Activated CD4-positive, alpha-beta T cell treated with anti-CD3 and anti-CD28 coated beads, Interleukin-2, amount 50 U/mL, for 1 hour (primary cell): ENCODE data around the gene SMTNL2.
"Not testable (repeated sequence)": the region's sequence is repeated elsewhere in the genome, so short reads cannot be mapped to it uniquely, and the experiment has no call there.

Experiments used
- DNase-seq: peaks from one replicate; pipeline ENCODE4 v3.0.0-alpha.2; 2020

SMTNL2 gene

DNA sequence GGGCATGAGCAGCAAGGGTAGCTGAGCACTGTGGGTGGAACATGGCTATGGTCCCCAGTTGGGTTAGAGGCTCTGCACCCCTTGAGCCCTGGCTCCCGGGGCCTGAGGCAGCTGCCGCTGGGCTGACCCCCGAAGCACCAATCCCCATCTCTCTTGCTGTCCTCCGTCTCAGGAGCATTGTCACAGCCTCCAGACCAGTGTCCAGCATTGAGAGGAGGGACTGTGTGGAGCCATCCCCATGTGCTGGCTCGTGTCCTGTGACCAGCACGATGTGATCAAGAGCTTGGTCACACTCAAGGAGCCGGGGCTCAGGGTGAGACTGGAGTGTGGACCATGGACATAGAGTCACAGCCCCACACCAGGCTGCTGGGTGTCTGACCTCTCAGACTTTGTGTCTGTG, 2.9 kb downstream of the SMTNL2 start:
- no peak for DNase-seq

DNA sequence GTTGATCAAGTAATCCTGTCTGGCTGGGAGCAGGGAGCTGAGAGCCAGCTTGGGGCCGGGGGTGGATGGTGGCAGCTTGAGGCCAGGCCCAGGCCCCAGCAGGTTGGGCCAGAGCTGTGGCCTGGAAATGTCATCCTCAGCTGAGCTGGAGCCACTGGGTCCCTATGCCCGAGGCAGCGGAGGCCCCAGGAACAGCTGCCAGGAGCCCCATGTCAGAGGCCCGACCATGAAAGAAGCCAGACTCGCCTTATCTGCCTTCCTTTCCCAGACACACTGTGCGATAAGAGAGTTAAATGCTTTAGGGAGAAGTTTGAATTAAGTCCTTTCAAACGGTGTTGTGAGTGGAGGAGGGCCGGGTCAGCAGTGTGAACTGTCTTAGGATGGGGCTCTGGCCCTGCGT, 3.5 kb downstream of the SMTNL2 start:
- no peak for DNase-seq

DNA sequence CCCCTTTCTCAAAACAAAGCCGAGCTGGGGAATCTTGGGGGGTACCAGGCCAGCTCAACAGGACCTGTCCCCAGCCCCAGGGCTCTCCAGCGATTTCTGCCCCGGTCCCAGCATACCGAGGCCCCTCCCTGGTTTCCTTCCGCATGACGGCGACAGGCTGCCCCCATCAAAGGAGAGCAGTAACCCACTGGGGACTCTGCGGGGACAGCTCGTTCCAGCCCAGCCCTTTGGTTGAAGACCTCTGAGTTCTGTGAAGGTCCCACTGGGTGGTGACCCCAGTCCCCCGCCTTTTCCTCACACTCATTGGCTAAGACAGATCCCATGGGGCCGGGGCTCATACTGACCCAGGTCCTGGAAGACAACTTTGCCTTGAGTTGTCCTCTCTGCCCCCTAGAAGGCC, 4.1 kb downstream of the SMTNL2 start:
- no peak for DNase-seq

DNA sequence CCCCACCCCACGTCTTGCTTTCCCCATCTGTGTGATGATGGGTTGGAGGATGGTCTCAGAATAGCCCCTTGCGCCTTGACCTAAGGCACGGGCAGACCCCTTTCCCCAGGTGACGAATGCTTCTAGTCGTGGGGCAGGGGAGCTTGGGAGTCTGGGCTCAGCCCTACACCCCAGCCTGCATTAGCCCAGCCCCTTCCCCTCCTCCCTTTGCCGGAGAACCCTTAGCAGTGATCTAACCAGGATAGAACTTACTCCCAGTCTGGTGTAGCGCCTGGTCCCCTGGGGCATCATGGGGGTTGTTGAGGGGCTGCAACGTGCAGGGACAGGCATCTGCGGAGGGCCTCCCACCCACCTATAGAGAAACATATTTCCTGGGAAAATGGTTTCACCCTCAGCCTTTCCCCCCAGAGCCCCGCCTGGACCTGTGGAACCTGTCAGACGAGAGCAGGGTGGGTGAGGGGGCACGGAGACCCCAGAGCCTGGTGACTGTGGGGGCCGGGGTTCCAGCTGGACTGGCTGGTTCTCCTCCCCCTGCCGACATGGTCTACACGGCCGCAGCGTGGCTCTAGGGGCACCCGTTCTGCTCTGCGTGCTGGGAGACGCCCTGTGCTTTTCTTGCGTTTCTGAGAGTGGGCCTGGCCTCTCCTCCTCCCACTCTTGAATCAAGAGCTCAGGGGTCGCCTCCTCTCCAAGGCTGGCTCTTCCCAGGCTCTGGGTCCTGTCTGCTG, 4.7 kb downstream of the SMTNL2 start:
- DNase-seq, result no peak

DNA sequence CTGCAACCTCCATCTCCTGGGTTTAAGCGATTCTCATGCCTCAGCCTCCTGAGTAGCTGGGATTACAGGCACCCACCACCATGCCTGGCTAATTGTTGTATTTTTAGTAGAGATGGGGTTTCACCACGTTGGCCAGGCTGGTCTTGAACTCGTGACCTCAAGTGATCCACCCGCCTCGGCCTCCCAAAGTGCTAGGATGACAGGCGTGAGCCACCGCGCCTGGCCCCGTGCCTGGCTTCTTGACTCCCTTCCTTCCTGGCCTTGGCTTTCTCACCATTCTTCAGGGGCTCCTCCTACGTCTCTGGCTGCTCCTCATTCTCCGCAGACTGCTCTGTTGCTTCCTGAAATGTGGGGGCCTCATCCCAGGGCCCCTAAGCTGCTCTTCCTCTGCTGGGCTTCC, 5.7 kb downstream of the SMTNL2 start:
- DNase-seq, result not testable (repeated sequence)

DNA sequence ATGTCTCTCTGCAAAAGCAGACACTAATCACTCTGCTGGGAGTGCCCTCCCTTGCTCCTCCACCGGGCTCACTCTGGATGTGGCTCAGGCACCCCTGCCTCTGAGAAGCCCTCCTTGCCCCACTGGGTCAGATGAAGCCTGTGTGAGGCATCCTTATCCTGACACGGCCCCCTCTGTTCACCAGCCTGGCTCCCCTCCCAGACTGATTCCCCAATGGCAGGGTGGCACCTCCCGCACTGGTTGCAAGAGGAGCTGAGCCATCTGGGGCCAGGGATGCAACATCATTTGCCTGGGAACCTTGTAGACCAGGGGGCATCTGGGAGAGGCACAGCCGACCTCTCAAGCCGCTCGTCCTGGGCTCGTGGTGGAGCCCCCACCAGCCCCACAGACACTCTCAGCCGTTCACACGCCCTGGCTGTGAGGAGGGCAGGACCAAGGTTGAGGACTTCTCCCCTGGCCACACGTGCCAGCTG, 6.7 kb downstream of the SMTNL2 start:
- no peak for DNase-seq

DNA sequence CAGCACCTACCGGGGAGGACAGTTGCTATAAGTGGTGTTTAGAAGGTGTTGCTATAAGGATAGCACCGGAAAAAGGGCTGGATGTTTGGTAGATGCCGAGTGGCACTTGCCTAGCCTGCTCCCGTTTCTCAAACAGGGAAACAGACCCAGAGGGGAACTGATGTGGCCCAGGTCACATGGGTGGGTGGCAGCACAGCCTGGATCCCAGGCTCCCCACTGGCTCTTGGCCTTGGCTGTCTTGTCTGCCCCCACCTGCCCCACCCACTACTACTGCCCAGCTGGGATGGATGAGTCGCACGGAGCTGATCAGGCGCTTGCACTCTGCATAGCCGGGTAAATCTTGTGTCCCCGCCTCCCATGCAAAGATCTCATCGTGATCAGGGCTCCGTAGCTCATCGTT, 7.2 kb downstream of the SMTNL2 start:
- no peak for DNase-seq

DNA sequence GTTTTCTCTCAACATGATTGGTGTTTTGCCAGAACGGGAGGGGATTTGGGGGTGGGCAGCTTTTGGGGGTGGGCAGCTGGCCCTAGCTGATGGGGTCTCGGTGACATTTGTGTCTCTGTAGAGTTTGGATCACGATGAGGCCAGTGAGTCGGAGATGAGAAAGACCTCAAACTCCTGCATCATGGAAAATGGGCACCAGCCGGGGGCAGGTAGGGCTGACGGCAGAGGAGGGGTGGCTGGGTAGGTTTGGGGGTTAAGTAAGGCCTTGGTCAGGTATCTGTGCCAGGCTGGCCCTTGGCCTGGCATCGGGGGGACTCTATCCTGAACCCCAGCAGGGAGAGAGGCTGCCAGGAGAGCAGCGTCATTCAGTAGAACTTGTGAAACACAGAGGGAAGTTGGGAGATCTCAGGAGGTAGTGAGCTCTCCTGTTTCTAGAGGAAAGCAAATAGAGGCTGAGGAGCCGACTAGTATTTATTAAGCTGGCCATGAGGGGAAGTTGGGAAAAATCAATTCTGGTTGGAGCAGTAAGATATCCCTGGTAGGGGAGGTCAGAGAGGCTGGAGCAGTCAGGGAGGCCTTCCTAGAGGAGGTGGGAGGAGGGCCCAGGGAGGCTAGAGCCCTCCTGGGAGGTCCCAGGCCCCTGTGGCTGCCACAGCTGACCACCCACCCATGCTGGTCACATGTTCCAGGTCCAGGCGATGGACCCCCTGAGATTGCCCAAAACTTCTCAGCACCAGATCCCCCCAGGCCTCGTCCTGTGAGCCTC, 8.1 kb downstream of the SMTNL2 start:
- no peak for DNase-seq

DNA sequence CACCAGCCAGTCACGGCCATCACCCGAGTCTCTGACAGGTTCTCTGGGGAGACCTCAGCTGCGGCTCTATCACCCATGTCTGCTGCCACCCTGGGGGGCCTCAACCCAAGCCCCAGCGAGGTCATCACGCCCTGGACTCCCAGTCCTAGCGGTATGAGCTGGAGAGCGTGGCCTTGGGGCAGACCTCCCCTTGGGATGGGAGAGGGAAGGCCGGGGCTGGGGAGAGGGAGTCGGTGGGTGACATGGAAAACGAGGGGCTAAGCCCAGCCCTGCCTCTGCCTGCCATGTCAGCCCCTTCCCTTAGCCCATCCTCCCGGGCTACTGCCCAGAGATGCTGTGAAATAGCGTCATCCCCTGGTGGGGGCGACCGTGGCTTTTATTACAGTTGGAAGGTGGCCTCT, 8.7 kb downstream of the SMTNL2 start:
- no peak for DNase-seq

DNA sequence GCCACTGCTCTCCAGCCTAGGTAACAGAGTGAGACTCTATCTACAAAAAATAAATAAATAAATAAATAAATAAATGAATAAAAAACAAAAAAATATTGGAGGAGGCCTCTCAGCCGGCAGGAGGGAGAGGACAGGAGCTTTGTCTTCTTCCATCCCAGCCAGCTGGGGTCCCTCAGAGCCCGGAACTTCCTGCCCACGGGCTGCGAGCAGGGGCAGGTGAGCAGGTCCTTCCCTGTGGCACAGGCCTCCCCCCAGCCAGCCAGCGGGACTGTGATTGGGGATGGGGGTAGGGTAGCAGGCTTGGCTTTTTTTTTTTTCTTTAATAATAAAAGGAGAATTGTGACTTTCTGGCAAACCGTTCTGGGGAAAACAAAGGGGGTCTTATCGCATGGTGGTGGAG, 10.1 kb downstream of the SMTNL2 start:
- no peak for DNase-seq

DNA sequence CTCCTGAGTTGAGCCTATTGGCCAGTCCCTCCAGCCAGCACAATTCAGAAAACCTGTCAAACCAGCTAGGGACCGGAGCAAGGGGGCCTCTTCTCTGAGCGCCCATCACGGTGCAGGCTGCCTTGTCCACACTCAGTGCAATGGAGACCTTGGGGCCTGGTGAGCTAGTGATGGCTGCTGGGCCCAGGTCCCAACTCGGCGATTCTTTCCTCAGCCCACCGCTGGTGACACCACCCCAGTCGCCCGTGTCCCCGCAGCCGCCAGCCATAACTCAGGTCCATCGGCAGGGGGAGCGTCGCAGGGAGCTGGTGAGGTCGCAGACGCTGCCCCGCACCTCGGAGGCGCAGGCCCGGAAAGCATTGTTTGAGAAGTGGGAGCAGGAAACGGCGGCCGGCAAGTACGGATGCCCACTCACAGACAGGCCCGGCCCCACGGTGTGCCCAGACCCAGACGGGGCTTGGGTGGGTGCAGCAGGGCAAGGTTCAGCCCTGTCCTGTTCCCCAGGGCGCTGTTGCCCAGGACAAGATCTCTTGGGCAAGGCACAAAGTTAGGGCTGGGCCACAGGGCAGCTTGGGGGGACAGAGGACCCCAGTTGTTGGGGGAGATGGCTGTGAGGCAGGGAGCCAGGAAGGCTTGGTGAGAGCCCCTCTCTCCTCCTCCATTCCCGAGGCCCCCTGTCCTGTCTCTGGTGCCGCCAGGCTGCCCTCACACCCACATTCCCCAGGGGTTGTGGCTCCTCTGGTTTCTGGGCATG, 10.8 kb downstream of the SMTNL2 start:
- peak; percentile 26 for DNase-seq

DNA sequence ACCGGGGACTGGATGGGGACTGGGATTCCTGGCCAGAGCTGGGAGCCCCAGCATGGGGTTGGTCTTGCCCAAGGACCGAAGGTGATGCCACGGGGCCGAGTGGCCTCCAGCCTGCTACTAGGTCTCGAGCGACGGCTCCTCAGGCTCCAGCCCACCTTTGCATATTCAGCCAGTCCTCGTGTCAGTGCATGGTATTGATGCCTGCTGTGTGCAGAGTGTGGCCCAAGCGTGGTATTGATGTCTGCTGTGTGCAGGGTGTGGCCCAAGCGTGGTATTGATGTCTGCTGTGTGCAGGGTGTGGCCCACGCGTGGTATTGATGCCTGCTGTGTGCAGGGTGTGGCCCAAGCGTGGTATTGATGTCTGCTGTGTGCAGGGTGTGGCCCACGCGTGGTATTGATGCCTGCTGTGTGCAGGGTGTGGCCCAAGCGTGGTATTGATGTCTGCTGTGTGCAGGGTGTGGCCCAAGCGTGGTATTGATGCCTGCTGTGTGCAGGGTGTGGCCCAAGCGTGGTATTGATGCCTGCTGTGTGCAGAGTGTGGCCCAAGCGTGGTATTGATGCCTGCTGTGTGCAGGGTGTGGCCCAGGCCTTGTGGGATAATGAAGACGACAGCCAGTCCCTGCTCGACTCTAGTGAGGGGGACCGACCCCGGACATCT, 11.5 kb downstream of the SMTNL2 start:
- not testable (repeated sequence) for DNase-seq

DNA sequence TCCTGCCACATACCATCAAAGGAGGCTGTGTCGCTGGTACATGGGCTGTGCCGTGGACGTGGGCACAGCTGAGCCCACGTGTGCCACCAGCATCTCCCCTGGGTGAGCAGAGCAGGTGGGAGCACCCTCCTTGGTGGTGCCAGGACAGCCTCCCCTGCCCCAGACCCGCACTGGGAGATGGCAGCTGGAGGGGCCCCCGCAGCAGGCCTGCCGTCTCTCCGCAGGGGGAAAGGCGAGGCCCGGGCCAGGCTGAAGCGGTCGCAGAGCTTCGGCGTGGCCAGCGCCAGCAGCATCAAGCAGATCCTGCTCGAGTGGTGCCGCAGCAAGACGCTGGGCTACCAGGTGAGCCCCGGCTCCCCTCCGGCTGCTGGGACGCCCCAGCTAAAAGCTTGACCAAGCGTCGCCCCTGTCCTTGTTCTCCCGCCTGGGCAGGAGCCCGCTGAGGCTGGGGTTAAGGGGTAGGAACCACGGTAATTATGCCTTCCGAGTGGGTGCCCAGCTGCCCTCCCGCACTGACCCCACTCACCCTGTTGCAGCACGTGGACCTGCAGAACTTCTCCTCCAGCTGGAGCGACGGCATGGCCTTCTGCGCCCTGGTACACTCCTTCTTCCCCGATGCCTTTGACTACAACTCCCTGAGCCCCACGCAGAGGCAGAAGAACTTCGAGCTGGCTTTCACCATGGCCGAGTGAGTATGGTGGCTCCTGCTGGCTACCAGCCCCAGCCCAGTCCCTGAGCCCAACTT, 12.5 kb downstream of the SMTNL2 start:
- DNase-seq, result no peak

DNA sequence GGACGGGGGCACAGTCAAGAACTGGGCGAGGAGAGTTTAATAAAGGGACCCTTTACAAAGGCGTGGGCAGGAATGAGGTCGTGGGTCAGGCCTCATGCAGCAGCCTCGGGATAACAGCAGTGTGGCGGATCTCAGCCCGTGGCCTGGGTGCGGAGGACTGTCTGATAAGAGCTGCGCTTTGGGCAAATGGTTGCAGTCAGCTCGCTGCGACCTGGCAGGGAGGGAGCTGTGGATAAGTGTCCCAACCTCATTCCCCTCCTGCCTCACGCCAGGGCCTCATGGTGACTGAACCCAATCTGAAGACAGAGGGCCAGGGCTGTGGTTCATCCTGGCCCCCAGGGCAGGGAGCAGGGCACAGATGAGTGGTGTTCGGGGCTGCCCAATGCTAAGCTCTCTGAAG, 13.6 kb downstream of the SMTNL2 start:
- DNase-seq, result no peak

DNA sequence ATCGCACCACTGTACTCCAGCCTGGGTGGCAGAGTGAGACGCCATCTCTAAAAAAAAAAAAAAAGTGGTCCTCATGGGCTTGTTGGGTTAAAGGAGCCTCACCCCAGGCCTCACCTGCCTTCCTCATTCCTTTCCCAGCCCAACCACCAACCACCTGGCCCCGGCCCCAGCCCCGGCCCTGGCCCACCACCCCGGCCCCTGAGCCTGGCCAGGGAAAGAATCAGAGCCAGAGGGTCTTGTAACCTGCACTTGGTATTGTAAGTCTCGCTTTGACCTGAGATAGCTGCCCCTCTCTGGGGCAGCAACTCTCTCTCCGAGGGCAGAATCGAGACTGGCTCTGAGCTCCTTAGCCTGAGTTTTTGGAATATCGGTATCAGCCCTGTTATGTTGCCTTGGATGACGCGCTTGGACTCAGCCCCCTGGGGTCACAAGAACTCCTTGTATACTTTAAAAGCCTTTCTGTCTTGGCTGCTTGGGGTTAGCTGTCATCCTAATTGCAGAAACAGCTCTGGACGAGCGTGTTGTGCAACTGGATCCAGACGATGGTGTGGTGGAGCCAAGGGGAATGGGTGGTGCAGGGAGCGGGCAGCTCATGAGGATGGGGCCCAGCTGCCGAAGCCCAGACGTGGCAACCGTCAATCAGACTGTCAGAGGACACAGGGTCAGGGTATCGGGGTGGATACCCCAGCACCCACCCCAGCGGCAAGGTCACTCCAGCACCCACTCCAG, 14.6 kb downstream of the SMTNL2 start:
- no peak for DNase-seq

DNA sequence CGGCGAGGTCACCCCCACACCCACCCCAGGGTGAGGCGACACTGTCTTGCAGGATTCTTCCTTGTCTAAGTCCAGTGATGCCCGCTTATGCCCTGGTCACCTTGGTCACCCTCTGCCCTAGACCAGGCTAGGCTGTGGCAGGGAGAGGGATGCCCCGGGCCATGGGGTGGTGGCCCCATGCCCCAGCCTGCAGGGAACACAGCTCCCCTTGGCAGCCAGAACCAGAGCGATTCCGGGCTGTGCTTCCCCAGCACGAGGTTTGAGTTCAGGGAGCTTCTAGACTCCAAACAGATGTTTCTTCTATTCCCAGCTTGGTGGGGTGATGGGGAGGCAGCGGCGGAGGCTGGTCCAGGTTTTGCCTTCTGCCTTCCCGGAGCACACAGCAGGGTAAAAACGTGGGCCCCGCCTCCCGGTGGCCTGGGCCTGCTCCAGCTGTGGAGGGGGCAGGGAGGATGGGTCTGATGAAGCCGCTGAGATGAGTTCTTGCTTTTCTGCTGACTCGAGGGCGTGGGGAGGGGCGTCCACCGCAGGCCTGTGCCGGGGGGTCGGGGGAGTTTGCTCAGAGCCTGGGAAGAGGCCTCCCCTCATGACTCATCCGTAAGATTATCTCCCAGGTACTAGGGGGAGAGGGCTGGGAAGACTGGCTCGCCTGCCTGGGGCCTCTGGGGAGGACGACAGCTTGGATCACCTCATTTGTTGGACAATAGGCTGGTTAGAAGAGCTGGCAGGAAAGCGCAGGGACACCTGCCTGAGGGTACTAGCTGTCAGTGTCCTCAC, 15.4 kb downstream of the SMTNL2 start:
- no peak for DNase-seq

DNA sequence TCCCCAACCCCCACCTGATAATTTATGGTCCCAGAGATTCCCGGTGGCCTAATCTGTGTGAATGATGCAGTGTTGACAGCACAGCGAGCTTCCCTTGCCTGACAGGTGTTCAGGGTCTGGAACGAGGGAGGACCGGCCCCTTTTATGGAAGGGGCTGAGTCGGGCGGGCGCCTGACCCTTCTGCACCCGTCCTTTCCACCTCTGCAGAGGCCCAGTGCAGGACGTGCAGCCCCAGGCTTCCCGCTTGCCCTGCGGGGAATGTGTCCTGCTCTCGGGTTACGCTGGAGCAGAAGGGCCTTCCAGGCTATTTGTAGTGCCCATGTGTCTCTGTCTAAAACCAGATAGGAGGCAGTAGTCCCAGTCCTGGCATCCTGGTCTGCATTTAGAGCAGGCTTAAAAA, 16.2 kb downstream of the SMTNL2 start:
- DNase-seq, result no peak

DNA sequence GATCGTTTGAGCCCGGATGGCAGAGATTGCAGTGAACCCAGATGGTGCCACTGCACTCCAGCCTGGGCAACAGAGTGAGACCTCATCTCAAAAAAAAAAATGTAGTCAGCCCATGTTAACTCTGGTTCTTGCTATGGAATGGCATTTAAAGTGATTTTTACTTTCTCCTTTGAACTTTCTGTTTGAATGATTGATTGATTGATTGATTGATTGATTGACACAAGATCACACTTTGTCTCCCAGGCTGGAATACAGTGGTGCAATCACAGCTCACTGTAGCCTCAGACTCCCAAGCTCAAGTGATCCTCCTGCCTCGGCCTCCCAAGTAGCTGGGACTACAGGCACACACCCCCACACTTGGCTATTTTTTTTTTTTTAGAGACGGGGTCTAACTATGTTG, 17.0 kb downstream of the SMTNL2 start:
- DNase-seq, result no peak

DNA sequence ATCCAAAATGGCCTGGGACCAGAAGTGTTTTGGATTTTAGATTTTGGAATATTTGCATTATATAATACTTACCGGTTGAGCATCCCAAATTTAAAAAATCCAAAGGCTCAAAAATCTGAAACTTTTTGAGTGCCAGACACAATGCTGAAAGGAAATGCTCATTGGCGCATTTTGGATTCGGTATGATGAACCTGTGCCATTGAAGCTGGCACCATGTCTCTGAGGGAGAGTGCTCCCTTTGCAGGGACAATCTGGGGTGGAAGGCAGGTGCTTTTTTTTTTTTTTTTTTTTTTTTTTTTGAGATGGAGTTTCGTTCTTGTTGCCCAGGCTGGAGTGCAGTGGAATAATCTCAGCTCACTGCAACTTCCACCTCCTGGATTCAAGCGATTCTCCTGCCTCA, 17.7 kb downstream of the SMTNL2 start:
- no peak for DNase-seq

DNA sequence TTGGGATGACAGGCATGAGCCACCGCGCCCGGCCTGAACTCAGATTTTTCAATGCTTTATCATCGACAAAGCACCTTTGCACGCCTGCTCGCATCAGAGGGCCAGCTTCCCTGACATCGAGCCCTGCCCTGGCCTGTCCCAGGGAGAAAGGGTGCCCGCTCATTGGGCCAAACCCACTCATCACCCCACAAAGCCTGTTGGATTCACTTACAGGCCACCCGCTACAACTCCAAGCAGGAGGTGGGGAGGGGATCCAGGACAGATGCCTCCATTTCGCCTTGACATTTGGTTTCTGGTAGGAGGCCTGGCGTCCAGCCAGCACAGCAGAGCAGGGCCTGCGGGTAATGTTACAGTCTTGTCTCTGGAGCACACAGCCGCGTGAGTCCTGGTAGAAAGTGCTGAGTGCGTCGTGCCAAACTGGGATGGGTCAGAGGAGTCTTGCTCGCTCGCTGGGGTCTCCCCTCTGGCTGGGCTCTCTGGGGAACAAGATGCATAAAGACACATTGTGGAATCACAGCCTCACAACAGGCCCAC, 19.8 kb downstream of the SMTNL2 start:
- DNase-seq, result no peak

DNA sequence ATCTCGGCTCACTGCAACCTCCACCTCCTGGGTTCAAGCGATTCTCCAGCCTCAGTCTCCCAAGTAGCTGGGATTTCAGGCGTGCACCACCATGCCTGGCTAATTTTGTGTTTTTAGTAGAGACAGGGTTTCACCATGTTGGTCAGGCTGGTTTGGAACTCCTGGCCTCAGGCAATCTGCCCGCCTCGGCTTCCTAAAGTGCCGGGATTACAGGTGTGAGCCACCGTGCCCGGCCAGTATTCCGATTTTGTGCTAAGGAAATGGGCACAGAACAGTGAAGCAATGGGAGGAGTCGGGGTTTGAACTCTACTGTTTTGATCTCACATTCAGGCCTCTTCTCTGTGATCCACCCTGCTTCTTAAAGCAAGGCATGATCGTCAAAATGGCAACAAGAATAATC, 20.4 kb downstream of the SMTNL2 start:
- DNase-seq, result not testable (repeated sequence)
